Gastrocnemius medialis (tissue), 4 donors: Measurements from ENCODE around the gene APBB2.

Source experiments
- POLR2A ChIP-seq, 2 donors: fragments of 450-650 bp; IDR thresholded peaks; one replicate each; pipeline ENCODE4 v1.6.1; 2017; ENCODE audit warnings: antibody characterized with exemption in 2 of 2, mild to moderate bottlenecking in 2 of 2, moderate library complexity in 2 of 2
- TF ChIP-seq, protein P1 (sequence below), 5 experiments: fragments of 450-650 bp in 3 of 5; fragments of 200-600 bp in 2 of 5; sonication (generic) in 2 of 5; IDR thresholded peaks in 4 of 5; conservative IDR thresholded peaks in 1 of 5; 1 replicate in 4 of 5; 2 replicates in 1 of 5; pipeline ENCODE4 v1.5.1; 2016 to 2019; ENCODE audit warnings: antibody characterized with exemption in 5 of 5, mild to moderate bottlenecking in 3 of 5, moderate library complexity in 3 of 5

DNA sequence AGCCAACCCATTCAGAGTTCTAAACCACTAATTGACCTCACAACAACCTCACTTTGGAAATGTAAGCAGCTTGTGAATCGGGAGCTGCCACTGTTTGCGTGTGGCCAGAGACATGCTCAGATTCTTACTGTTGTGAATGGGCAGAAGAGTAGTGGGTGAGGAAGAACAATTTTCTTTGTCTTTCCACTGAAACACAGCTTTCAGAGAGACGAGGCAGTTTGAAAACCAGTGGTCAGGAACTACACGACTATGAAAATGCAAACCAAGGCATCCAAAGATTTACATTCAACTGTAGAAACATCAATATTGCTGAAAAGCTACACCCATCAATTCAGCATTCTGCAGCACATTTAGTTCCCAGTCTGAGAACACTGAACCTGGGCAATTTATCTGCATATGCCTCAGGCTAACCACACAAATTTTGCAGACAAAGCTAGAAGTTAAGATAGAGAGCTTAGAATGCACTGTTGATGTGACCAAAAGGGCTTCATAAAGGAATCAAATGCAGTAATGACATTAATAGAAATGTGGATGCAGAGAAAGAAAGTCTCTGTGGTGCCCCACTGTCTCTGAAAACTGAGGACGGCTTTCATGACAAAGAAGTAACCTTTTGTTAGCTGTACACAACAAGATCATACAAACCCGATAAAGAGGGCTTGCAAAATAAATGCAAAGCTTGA is 134.3 kb downstream of the APBB2 start:
- TF ChIP-seq, protein P1, sequence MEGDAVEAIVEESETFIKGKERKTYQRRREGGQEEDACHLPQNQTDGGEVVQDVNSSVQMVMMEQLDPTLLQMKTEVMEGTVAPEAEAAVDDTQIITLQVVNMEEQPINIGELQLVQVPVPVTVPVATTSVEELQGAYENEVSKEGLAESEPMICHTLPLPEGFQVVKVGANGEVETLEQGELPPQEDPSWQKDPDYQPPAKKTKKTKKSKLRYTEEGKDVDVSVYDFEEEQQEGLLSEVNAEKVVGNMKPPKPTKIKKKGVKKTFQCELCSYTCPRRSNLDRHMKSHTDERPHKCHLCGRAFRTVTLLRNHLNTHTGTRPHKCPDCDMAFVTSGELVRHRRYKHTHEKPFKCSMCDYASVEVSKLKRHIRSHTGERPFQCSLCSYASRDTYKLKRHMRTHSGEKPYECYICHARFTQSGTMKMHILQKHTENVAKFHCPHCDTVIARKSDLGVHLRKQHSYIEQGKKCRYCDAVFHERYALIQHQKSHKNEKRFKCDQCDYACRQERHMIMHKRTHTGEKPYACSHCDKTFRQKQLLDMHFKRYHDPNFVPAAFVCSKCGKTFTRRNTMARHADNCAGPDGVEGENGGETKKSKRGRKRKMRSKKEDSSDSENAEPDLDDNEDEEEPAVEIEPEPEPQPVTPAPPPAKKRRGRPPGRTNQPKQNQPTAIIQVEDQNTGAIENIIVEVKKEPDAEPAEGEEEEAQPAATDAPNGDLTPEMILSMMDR (IDR thresholded peaks at IDR 0.05 in 4 of 5, conservative IDR thresholded peaks at IDR 0.05 in 1 of 5), result no peak
- TF ChIP-seq POLR2A (IDR thresholded peaks at IDR 0.05), result no peak
